Endothelial cell of umbilical vein (primary cell): Measurements from ENCODE around the gene RIMS4. TPM values are rescaled to one million over a fixed set of nuclear protein-coding genes. Genes with fewer than 3 reads are reported as not detected.

ENCODE experiments used
- BruUV-seq: library from RNA; stranded (reverse); fragments of 400-500 nt; replicated peaks from 2 replicates; lab custom pipeline; 2021; lab: Mats Ljungman, UMichigan
- CTCF ChIA-PET: fragments of 300-600, 350-600 bp; sonication (Branson Sonifier 250); formaldehyde crosslinking; loops from one replicate; lab custom pipeline; 2021; ENCODE audit warnings: antibody characterized with exemption, inconsistent platforms; lab: Charles Lee
- POLR2A ChIA-PET: fragments of 300-600, 350-600 bp; sonication (Branson Sonifier 250); formaldehyde crosslinking; loops from one replicate; lab custom pipeline; 2021; ENCODE audit warnings: antibody characterized with exemption, inconsistent platforms; lab: Charles Lee
- DNase-seq: peaks from one replicate; pipeline ENCODE4 v3.0.0-alpha.2; 2011; ENCODE audit warnings: low read depth, low spot score
- FAIRE-seq: peaks from 2 replicates; lab custom pipeline; 2011; peaks lifted over from hg19 to GRCh38; lab: Jason Lieb, UNC
- H2AFZ ChIP-seq: 2 replicates; pipeline ENCODE4 v1.6.0; 2012; ENCODE audit warnings: low read depth, low read length, control low read depth, inconsistent platforms
- H3K27ac ChIP-seq: 2 replicates; pipeline ENCODE4 v1.5.1; 2011; ENCODE audit warnings: low read depth, mild to moderate bottlenecking, control low read depth, low read length, moderate library complexity; ENCODE audit not compliant: insufficient read depth
- H3K27me3 ChIP-seq, 2 experiments: 2 replicates each; pipeline versions ENCODE4 v1.6.0 to v1.6.1; 2011; ENCODE audit warnings: low read length in 2 of 2, mixed read lengths in 1 of 2; ENCODE audit not compliant: control insufficient read depth in 2 of 2, insufficient read depth in 2 of 2
- H3K36me3 ChIP-seq, 2 experiments: 2 replicates in 1 of 2; 3 replicates in 1 of 2; pipeline ENCODE4 v1.5.1; 2011; ENCODE audit warnings: low read length in 2 of 2, mild to moderate bottlenecking in 1 of 2, moderate library complexity in 1 of 2; ENCODE audit not compliant: control insufficient read depth in 2 of 2, insufficient read depth in 2 of 2; ENCODE audit errors: extremely low read depth in 1 of 2
- H3K4me1 ChIP-seq: 3 replicates; pipeline ENCODE4 v1.5.1; 2011; ENCODE audit warnings: mild to moderate bottlenecking, low read length; ENCODE audit not compliant: control insufficient read depth, insufficient read depth; ENCODE audit errors: extremely low read depth
- H3K4me2 ChIP-seq: 2 replicates; pipeline ENCODE4 v1.6.1; 2011; ENCODE audit warnings: low read length, control low read depth, mixed read lengths; ENCODE audit not compliant: insufficient read depth
- H3K4me3 ChIP-seq, 3 experiments: fragments of 200-600 bp in 1 of 3; sonication (generic), shearing (Covaris generic) in 1 of 3; replicated peaks in 1 of 3; 2 replicates each; pipeline ENCODE4 v1.5.1; 2011 to 2016; ENCODE audit warnings: control low read depth in 3 of 3, low read length in 3 of 3, mild to moderate bottlenecking in 2 of 3, inconsistent platforms in 1 of 3, low read depth in 1 of 3, moderate library complexity in 1 of 3; ENCODE audit not compliant: insufficient read depth in 1 of 3
- H3K79me2 ChIP-seq: 2 replicates; pipeline ENCODE4 v1.6.0; 2012; ENCODE audit warnings: low read length, inconsistent platforms; ENCODE audit not compliant: control insufficient read depth, insufficient read depth
- H3K9ac ChIP-seq: replicated peaks from 2 replicates; pipeline ENCODE3; 2011; ENCODE audit warnings: low read length, control low read depth; ENCODE audit not compliant: insufficient read depth; ENCODE audit errors: extremely low read depth
- H3K9me1 ChIP-seq: replicated peaks from 3 replicates; pipeline ENCODE4 v1.6.0; 2011; ENCODE audit warnings: mild to moderate bottlenecking, low read length; ENCODE audit not compliant: control insufficient read depth, insufficient read depth; ENCODE audit errors: extremely low read depth
- H3K9me3 ChIP-seq: replicated peaks from 2 replicates; pipeline ENCODE4 v1.5.1; 2012; ENCODE audit warnings: low read length, inconsistent platforms; ENCODE audit not compliant: control insufficient read depth, insufficient read depth
- H4K20me1 ChIP-seq: replicated peaks from 2 replicates; pipeline ENCODE3; 2011; ENCODE audit warnings: mild to moderate bottlenecking, low read length; ENCODE audit not compliant: control insufficient read depth, insufficient read depth; ENCODE audit errors: extremely low read depth
- CTCF ChIP-seq, 2 donors: IDR thresholded peaks; 1 replicate in 1 of 2; 2 replicates in 1 of 2; pipeline ENCODE4 v1.5.1; 2011; ENCODE audit warnings: low read length in 2 of 2, mild to moderate bottlenecking in 2 of 2, moderate library complexity in 2 of 2, control low read depth in 1 of 2, inconsistent platforms in 1 of 2, low read depth in 1 of 2; ENCODE audit not compliant: insufficient read depth in 1 of 2; ENCODE audit errors: extremely low read depth in 1 of 2
- EZH2 ChIP-seq: IDR thresholded peaks from 2 replicates; pipeline ENCODE4 v1.6.1; 2012; ENCODE audit warnings: borderline replicate concordance, low read depth, mild to moderate bottlenecking, moderate library complexity, low read length, inconsistent platforms; ENCODE audit not compliant: severe bottlenecking
- FOS ChIP-seq: IDR thresholded peaks from 2 replicates; pipeline ENCODE4 v1.6.1; 2011; ENCODE audit warnings: mild to moderate bottlenecking, low read length, moderate library complexity, borderline replicate concordance; ENCODE audit not compliant: insufficient read depth
- GATA2 ChIP-seq: IDR thresholded peaks from 2 replicates; pipeline ENCODE4 v1.7.0; 2011; ENCODE audit warnings: low read depth, mild to moderate bottlenecking, moderate library complexity, mixed read lengths, low read length; ENCODE audit not compliant: insufficient read length, insufficient read depth
- JUN ChIP-seq: IDR thresholded peaks from 2 replicates; pipeline ENCODE4 v1.6.1; 2011; ENCODE audit warnings: borderline replicate concordance, low read depth; ENCODE audit not compliant: insufficient read length, insufficient read depth
- MAX ChIP-seq: IDR thresholded peaks from 2 replicates; pipeline ENCODE4 v1.6.1; 2011; ENCODE audit not compliant: insufficient read depth, insufficient read length
- MYC ChIP-seq: IDR thresholded peaks from one replicate; pipeline ENCODE4 v1.6.1; 2011; ENCODE audit warnings: mild to moderate bottlenecking, low read depth, low read length
- POLR2A ChIP-seq: IDR thresholded peaks from 2 replicates; pipeline ENCODE4 v1.6.1; 2012; ENCODE audit warnings: low read depth, mild to moderate bottlenecking, control low read depth, low read length
- POLR2AphosphoS5 ChIP-seq: IDR thresholded peaks from 2 replicates; pipeline ENCODE4 v1.6.1; 2012; ENCODE audit warnings: low read depth, mild to moderate bottlenecking, control low read depth, low read length, moderate library complexity; ENCODE audit not compliant: insufficient read depth
- dilution Hi-C: fragments of 300-500 bp; cut with MboI; formaldehyde crosslinking; loops from one replicate; pipeline ENCODE4 v1.15.0; 2019; ENCODE audit warnings: low sequenced_read_pairs; ENCODE audit not compliant: extremely low pct_ligation_motif_present
- intact Hi-C: fragments of 100-400 bp; cut with micrococcal nuclease; formaldehyde crosslinking; loops from one replicate; pipeline ENCODE4 v1.10.0; 2022
- polyA plus RNA-seq, 4 experiments: library from polyadenylated mRNA; depleted of rRNA in 3 of 4; stranded (reverse) in 3 of 4; unstranded in 1 of 4; fragments of >200 nt; gene quantifications; 2 replicates each; pipeline versions ENCODE4 v1.2.1 to v1.2.3, GENCODE V29; 2011 to 2012; ENCODE audit warnings: missing spikeins in 1 of 4
- total RNA-seq: library from RNA; stranded (reverse); gene quantifications from 2 replicates; pipeline ENCODE4 v1.2.3, GENCODE V29; 2021

The RIMS4 gene
- total and polyA plus RNA-seq, 2 donors (not counting 3 experiments of a cell fraction or from before 2014, with no cell fraction given): not detected

GRCh38 chr20:44706301-44707017 is 103.9 kb downstream of the RIMS4 start:
- TF ChIP-seq JUN (no peak), FOS (no peak), MYC (no peak), MAX (no peak), POLR2A (no peak), GATA2 (no peak), CTCF (IDR thresholded peaks at IDR 0.05; ENCODE audit: extremely low read depth in 1 of 2, insufficient read depth in 1 of 2, low read depth in 1 of 2, low read length in 2 of 2) (no peak), POLR2AphosphoS5 (no peak), EZH2 (no peak)
- dilution Hi-C loops (no loop called here), intact Hi-C loops (no loop called here)
- FAIRE-seq (no peak), DNase-seq (no peak)
- Histone ChIP-seq H2AFZ (no peak overlapping the region), H3K79me2 (no peaks in the 10 kb centered on the region), H3K27ac (no peak overlapping the region), H3K9ac (no peak overlapping the region), H4K20me1 (no peaks in the 10 kb centered on the region), H3K27me3 (no peaks in the 10 kb centered on the region), H3K9me3 (no peaks in the 10 kb centered on the region), H3K4me1 (peaks cover 13% of the 10 kb centered on the region), H3K4me3 (no peak overlapping the region), H3K9me1 (no peaks in the 10 kb centered on the region), H3K4me2 (no peak overlapping the region), H3K36me3 (no peaks in the 10 kb centered on the region)
- ChIA-PET CTCF (interaction anchor here (0.8 to 2.2 kb wide), 6 partner anchors 8 to 27 kb away, joined by 3 to 9 read pairs (median 4); partner anchors contain the start of gene CCN5), POLR2A (no interaction called here)
- BruUV-seq: no TSS peak
